Vagina (tissue), 2 donors: ENCODE results near the gene PLCB2.

Experiments used
- POLR2A ChIP-seq, 2 donors: fragments of 450-650 bp; IDR thresholded peaks; one replicate each; pipeline ENCODE4 v1.6.1; 2017; ENCODE audit warnings: antibody characterized with exemption in 2 of 2, mild to moderate bottlenecking in 2 of 2, moderate library complexity in 2 of 2
- POLR2AphosphoS5 ChIP-seq, 2 donors: sonication (generic); formaldehyde crosslinking; IDR thresholded peaks; one replicate each; pipeline ENCODE4 v1.9.0; 2017; ENCODE audit warnings: antibody characterized with exemption in 2 of 2, mild to moderate bottlenecking in 2 of 2, low read depth in 1 of 2; ENCODE audit not compliant: insufficient read depth in 1 of 2
- TF ChIP-seq, protein P1 (sequence below), 3 experiments: fragments of 450-650 bp in 2 of 3; fragments of 200-600 bp in 1 of 3; sonication (generic) in 1 of 3; IDR thresholded peaks; one replicate each; pipeline ENCODE4 v1.5.1; 2017 to 2019; ENCODE audit warnings: antibody characterized with exemption in 3 of 3, mild to moderate bottlenecking in 2 of 3, moderate library complexity in 2 of 3

GRCh38 chr15:40249477-40250303 is 58.0 kb downstream of the PLCB2 start:
- TF ChIP-seq, protein P1, sequence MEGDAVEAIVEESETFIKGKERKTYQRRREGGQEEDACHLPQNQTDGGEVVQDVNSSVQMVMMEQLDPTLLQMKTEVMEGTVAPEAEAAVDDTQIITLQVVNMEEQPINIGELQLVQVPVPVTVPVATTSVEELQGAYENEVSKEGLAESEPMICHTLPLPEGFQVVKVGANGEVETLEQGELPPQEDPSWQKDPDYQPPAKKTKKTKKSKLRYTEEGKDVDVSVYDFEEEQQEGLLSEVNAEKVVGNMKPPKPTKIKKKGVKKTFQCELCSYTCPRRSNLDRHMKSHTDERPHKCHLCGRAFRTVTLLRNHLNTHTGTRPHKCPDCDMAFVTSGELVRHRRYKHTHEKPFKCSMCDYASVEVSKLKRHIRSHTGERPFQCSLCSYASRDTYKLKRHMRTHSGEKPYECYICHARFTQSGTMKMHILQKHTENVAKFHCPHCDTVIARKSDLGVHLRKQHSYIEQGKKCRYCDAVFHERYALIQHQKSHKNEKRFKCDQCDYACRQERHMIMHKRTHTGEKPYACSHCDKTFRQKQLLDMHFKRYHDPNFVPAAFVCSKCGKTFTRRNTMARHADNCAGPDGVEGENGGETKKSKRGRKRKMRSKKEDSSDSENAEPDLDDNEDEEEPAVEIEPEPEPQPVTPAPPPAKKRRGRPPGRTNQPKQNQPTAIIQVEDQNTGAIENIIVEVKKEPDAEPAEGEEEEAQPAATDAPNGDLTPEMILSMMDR (IDR thresholded peaks at IDR 0.05) = no peak
- TF ChIP-seq POLR2A (IDR thresholded peaks at IDR 0.05) (no peak), POLR2AphosphoS5 (IDR thresholded peaks at IDR 0.05; ENCODE audit: insufficient read depth in 1 of 2, low read depth in 1 of 2) (peak in 1 of 2 donors; percentile 18)
